ENCODE measurements around the gene MON1B. TPM values are rescaled to one million over a fixed set of nuclear protein-coding genes. Genes with fewer than 3 reads are reported as not detected.

Gene MON1B
- total and polyA plus RNA-seq, 2 of the 8 experiments (the other 6 are each of a cell fraction or from before 2014, with no cell fraction given), result 20.0 to 45.9 TPM

GRCh38 chr16:77234611-77235010 lies 43.6 kb downstream of the MON1B start (continued):
- TF ChIP-seq CHD7 (IDR thresholded peaks at IDR 0.05; ENCODE audit: insufficient replicate concordance, low read length) (no peak), CHD2 (IDR thresholded peaks at IDR 0.05; ENCODE audit: low read length) (peak; percentile 65; the same call in 1 of the 2 replicates)
